ENCODE data around the gene EFR3B.
A peak's percentile ranks its signal among the peaks of the same experiment; 100 is the strongest.
"Not testable (repeated sequence)": the region's sequence is repeated elsewhere in the genome, so short reads cannot be mapped to it uniquely, and the experiment has no call there.

EFR3B gene

GRCh38 chr2:25104736-25105135, 62.9 kb downstream of the EFR3B start:
- DNase-seq (ENCODE audit: low read depth): no peak

DNA sequence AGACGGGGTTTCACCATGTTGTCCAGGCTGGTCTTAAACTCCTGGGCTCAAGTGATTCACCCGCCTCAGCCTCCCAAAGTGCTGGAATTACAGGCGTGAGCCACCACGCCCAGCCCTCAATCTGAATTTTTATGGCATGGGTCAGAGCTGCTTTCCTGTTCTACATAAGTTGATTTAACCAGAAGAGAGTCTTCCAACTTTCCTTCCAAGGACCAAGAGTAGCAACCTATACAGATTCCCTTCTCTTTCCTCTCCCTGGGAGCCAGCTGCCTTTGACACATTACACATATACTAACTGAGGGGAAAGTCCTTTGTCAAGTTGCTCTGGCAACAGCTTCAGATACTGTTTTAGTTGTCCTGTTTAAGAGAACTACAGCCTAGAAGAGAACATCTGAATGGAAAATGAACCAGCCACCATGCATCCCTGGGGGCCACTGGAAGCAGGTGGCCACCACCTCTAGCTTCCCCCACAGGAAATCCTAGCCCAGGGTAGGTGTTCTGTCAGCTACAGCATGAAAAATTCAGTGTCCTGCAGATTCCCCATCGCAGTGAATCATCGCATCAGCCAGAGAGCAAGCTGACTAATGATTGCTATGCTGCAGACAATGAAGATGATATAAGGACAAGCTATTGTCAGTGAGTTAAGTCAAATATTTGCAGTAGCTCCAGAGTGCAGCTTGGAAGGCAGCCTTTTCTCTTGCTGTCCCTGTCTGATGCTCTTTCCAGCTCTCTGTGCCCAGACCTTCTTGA, 63.6 kb downstream of the EFR3B start:
- DNase-seq (ENCODE audit: low read depth): peak; percentile 83

DNA sequence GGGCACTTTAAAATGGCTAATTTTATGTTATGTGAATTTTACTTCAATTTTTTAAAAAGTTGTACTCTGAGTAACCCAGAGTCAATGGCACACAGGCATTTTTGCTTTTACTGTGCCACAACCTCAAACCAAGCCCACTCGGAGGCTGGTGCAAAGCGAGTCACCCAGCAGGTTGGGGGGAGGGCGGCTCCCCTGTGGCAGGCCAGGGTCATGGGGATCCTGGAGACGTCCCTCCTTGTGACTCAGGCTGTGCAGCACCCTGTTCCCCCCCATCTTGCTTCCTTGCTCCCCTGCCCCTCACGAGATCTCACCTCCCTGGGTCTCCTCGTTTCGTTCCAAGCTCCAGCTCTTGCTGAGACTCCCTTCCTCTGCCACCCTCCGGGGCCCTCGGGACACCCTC, 67.9 kb downstream of the EFR3B start:
- no peak for DNase-seq (ENCODE audit: low read depth)

DNA sequence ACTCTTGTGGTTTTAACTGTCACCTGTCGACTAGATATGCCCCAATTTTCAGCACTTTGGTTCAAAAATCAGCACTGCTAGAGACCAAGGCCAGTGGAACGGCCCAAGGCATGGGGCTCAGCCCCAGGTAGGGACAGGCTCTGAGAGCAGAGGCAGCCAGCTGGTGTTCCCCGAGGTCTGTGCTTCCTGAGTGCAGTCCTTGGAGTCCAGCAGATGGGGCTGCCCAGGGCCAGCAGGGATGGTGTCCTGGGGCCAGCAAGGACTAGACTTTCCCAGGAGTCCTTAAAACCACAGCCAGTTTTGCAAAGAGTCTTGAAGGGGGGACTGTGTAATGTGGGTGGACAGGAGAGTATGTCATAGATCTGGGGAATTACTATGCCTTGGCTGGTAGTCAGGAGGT, 70.2 kb downstream of the EFR3B start:
- peak; percentile 23 for DNase-seq (ENCODE audit: low read depth)

GRCh38 chr2:25115249-25115883, 73.5 kb downstream of the EFR3B start:
- DNase-seq (ENCODE audit: low read depth): no peak

GRCh38 chr2:25115902-25116301, 74.0 kb downstream of the EFR3B start:
- DNase-seq (ENCODE audit: low read depth): peak; percentile 76

- no peak for DNase-seq (ENCODE audit: low read depth)
These were observed 75.1 kb downstream of the EFR3B start for GRCh38 chr2:25116956-25117355.

- no peak for DNase-seq (ENCODE audit: low read depth)
These were observed 77.4 kb downstream of the EFR3B start for GRCh38 chr2:25119263-25119662.

DNA sequence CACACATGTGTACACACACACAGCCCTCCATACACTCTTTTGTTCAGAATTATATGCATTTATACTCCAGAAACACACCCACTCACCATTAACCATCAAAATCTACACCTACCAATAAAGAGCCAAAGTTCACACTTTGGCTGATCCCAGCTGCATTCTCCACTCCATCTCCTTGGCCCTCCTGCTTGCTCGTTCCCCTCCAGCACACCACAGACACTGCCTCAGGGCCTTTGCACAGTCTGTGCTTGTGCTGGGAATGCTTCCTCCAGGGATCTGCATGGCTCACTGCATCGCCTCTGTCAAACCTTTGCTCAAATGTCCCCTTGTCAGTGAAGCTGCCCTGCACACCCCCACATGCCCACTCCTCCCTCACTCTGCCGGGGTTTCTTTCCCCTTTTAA, 80.5 kb downstream of the EFR3B start:
- DNase-seq (ENCODE audit: low read depth): no peak

GRCh38 chr2:25123682-25124081, 81.8 kb downstream of the EFR3B start:
- DNase-seq (ENCODE audit: low read depth): no peak

GRCh38 chr2:25125189-25125588, 83.3 kb downstream of the EFR3B start:
- no peak for DNase-seq (ENCODE audit: low read depth)

DNA sequence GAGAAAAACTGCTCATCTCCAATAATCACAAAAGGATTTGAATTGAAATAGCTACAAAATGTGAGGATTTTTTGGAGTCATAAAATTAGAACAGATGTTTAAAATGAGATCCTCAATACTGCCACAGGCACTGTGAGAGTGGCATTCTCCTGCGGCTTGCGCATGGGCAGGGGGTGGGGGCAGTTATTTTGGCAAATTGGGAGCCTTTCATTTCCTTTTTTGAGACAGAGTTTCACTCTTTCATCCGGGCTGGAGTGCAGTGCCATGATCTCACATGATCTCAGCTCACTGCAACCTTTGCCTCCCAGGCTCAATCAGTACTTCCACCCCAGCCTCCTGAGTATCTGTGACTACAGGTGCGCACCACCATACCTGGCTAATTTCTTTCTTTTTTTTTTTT, 84.1 kb downstream of the EFR3B start:
- no peak for DNase-seq (ENCODE audit: low read depth)

GRCh38 chr2:25127071-25127470, 85.2 kb downstream of the EFR3B start:
- DNase-seq (ENCODE audit: low read depth): not testable (repeated sequence)

DNA sequence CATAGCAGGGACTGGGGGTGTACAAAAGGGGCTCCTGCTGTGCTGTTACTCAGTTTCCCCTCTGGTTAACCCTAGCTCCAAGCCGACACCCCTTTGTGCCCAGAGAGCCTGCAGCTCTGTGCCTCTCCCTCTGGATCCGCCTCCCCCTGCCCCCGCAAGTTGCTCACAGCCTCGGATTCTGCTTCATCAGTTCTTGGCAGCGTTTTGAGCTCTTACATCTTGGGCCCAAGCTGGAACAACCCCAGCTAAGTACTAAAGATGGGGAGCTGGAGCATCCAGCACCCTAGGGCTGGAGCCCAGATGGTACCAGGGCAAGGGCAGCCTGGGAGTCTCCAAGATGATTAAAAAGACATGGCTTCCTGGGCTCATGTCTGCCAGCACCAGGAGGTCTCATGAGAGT, 85.8 kb downstream of the EFR3B start:
- peak; percentile 20 for DNase-seq (ENCODE audit: low read depth)

DNA sequence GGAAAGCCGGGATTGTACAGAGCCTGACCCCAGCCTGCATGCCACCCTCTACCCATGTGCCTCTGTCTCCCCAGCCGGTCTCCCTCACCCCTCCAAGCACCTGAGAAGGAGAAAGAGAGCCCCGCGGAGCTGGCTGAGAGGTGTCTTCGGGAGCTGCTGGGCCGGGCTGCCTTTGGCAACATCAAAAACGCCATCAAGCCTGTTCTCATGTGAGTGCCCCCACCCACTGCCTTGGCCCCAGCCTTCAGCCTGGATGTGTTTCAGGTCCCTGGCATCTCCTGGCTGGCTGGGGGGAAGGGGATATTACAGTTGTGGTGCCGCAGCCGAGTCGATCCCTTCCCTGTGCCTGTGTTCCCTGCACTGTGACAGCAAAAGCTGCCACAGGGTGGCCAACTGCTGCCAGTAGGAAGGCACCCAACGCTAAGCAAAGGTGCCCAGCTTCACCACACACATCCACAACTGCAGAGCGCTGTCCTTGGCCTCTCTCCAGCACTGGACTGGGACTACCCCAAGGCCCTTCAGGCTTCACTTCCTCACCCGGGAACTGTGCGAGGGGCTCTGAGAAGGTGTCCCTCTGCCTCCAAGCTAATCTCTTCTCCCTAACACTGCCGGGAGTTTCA, 88.1 kb downstream of the EFR3B start:
- no peak for DNase-seq (ENCODE audit: low read depth)

DNA sequence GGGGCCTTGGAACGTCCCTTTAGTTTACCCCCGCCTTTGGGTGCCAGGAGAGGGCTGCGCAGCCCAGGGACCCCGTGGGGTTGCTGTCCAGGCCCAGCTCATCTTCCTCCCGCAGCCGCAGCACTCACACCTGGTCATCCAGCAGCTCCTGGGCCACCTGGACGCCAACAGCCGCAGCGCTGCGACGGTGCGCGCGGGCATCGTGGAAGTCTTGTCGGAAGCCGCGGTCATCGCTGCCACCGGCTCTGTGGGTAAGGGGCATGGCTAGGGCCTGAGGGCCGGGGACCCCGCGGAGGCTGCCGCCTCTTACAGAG, 89.3 kb downstream of the EFR3B start:
- DNase-seq (ENCODE audit: low read depth): no peak

- no peak for DNase-seq (ENCODE audit: low read depth)
These were observed 89.9 kb downstream of the EFR3B start for GRCh38 chr2:25131567-25132298.

DNA sequence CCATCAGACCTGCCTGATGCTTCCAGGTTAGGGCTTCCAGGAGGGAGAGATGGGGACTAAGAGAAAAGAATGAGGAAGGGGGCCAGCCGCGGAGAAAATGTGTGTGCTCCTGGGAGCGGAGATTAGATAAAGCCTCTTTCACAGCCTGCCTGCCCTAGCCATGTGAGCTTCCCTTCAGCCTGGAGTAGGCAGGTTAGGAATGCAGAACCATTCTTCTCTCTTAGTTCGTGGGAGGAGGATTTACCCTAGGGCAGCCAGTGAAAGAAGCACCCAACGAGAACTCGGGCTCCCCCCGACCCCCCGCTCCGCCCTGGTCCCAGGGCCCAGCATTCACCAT, 90.4 kb downstream of the EFR3B start:
- no peak for DNase-seq (ENCODE audit: low read depth)

DNA sequence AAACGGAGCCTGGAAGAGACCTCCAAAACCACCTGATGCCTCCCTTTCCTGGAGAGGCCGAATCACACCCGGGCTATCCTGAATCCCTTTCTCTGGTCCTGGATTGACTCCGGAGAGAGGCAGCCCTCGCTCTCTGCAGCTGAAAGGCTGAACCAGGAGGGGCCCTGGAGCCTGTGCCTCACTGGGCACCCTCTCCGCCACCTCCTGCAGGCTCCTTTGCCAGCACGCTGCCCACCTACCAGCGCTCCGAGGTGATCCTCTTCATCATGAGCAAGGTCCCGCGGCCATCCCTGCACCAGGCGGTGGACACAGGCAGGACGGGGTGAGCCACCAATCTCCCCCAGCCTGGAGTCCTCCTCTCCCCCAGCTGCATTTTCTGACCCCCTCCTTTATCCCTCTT, 90.8 kb downstream of the EFR3B start:
- DNase-seq (ENCODE audit: low read depth): no peak

DNA sequence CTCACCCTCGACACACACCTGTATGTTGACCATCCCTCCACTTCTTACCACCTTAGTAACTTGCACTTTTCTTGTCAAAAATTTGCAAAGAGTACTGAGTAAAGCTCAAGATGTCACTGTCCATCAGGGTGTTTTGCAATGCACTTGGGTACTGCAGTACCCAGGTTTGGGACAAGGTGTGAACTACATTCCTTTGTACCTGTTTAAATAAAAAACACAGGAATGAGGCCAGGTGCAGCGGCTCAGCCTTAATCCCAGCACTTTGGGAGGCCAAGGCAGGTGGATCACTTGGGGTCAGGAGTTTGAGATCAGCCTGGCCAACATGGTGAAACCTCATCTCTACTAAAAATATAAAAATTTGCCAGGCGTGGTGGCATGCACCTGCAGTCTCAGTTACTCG, 98.7 kb downstream of the EFR3B start:
- not testable (repeated sequence) for DNase-seq (ENCODE audit: low read depth)

GRCh38 chr2:25141120-25141519, 99.2 kb downstream of the EFR3B start:
- no peak for DNase-seq (ENCODE audit: low read depth)

DNA sequence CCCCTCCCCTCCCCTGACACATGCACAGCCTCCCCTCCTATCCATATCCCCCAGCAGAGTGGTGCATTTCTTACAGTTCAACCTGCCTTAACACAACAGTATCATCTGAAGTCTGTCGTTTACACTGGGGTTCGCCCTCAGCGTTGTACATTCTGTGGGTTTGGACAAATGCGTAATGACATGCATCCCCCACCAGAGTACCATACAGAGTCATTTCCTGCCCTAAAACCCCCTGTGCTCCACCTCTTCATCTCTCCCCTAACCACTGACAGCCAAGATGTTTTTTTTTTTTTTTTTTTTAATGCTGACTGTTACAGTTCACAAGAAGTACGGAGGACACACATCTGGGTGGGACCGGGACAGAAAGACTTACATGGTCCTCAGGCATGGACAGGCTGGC, 103.9 kb downstream of the EFR3B start:
- DNase-seq (ENCODE audit: low read depth): no peak

DNA sequence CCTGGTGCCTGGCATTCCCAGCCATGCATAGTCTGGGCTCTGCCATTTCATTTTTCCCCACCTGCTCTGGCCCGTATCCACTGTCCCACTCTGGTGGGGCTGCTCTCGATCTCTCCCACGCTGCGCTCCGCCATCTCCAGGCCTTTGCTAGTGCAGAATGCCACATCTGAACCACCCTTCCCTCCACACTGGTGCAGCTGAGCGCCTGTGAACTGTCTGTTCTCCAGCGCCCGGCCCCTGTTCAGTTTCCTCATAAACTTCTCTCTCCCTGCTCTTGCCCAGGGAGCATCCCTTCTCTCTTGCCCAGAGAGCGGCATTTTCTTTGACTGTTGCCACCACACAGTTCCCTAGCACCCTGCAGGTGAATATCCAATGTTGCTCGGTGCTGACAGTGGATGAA, 105.0 kb downstream of the EFR3B start:
- no peak for DNase-seq (ENCODE audit: low read depth)
